ENCODE results near the gene BOD1L1. TPM values are rescaled to one million over a fixed set of nuclear protein-coding genes. Genes with fewer than 3 reads are reported as not detected.

The BOD1L1 gene
- total RNA-seq, 1 donor from 2014 or later: 37.5 TPM

DNA sequence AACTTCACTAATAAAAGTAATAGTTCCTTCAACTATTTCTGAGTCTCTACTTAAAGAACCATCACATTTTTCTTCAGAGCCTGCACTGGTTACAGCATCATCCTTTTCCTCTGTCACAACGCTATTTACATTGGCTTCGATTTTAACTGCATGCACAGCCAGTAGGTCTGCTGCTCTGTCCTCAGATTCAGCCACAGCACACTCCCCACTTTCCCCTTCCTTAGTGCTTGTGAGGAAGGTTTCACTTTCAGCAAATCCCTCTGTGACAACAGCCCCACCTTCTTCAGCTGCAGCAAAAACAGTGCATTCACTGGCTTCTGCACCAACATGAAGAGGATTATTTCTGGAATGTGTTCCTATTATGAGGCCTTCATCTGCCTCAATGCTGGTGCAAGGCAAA, 25.7 kb downstream of the BOD1L1 start:
- Histone ChIP-seq H3K4me1 (no peaks in the 10 kb centered on the region), H3K4me3 (no peak overlapping the region), H3K27ac (no peak overlapping the region), H3K36me3 (peaks cover 76% of the 10 kb centered on the region), H3K9me3 (no peaks in the 10 kb centered on the region), H3K27me3 (no peaks in the 10 kb centered on the region)
- ATAC-seq (no peak), DNase-seq (no peak)
- intact Hi-C loops (cut with DNase I): no loop called here
- no peak for TF ChIP-seq CTCF (IDR thresholded peaks at IDR 0.05)

- Histone ChIP-seq H3K4me1 (no peaks in the 10 kb centered on the region), H3K36me3 (peaks cover 76% of the 10 kb centered on the region), H3K27me3 (no peaks in the 10 kb centered on the region), H3K4me3 (no peak overlapping the region), H3K9me3 (no peaks in the 10 kb centered on the region), H3K27ac (no peak overlapping the region)
- intact Hi-C loops (cut with DNase I): no loop called here
- no peak for TF ChIP-seq CTCF (IDR thresholded peaks at IDR 0.05)
- peak; percentile 88 for ATAC-seq
- DNase-seq: no peak
Measured at GRCh38 chr4:13601048-13601447, 26.5 kb downstream of the BOD1L1 start.

- H3K4me1 ChIP-seq: no peaks in the 10 kb centered on the region
Measured at GRCh38 chr4:13599159-13599558, 28.4 kb downstream of the BOD1L1 start.

DNA sequence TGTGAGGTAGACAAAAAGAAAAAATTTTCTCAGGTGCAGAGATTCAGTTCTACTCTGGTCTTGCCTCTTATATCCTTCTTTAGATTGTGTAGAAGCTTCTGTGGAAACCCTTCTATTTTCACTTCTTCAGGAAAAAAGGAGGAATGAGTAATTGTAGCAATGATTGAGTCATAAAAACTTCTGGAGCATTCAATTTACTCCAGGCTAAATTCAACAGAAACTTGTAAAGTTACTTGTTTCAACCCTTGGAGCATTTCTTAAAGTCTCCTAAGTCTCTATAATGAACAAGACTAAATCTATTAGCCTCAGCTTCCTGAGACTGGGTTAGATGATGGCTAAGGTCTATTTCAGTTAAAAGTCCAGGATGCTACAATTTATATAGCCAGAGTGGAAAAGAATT, 29.9 kb downstream of the BOD1L1 start:
- Histone ChIP-seq H3K36me3 (peaks cover 76% of the 10 kb centered on the region), H3K27me3 (no peaks in the 10 kb centered on the region), H3K27ac (no peak overlapping the region), H3K4me1 (no peaks in the 10 kb centered on the region), H3K9me3 (no peaks in the 10 kb centered on the region), H3K4me3 (no peak overlapping the region)
- TF ChIP-seq CTCF (IDR thresholded peaks at IDR 0.05): no peak
- ATAC-seq (no peak), DNase-seq (no peak)
- intact Hi-C loops (cut with DNase I): no loop called here

More at GRCh38 chr4:13599159-13599558, 28.4 kb downstream of the BOD1L1 start:
- Histone ChIP-seq H3K4me3 (no peak overlapping the region), H3K27ac (no peak overlapping the region), H3K27me3 (no peaks in the 10 kb centered on the region), H3K9me3 (no peaks in the 10 kb centered on the region), H3K36me3 (peaks cover 76% of the 10 kb centered on the region)
- no peak for TF ChIP-seq CTCF (IDR thresholded peaks at IDR 0.05)
- no peak for ATAC-seq
- intact Hi-C loops (cut with DNase I): no loop called here
- no peak for DNase-seq

DNA sequence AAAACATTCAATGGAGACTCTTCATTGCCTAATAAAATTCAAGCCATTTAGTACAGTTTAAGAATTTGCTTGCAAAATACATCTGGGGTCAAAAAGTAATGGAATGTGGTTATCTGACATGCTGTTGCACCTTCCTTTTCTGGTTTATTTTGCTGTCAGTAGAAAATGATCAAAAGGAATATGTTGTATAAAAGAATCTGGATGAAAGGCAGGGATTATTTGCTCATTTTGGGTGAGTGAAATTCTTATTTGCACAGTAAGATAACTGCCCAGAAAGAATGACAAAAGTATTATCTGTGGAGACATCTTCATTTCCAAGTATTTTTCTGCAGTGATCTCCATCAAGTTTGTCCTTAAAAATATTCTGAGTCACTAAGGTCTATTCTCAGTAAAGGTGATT, 30.4 kb downstream of the BOD1L1 start:
- Histone ChIP-seq H3K9me3 (no peaks in the 10 kb centered on the region), H3K27ac (no peak overlapping the region), H3K36me3 (peaks cover 76% of the 10 kb centered on the region), H3K4me3 (no peak overlapping the region), H3K4me1 (no peaks in the 10 kb centered on the region), H3K27me3 (no peaks in the 10 kb centered on the region)
- intact Hi-C loops (cut with DNase I): no loop called here
- ATAC-seq (no peak), DNase-seq (no peak)
- no peak for TF ChIP-seq CTCF (IDR thresholded peaks at IDR 0.05)

- no peaks in the 10 kb centered on the region for H3K9me3 ChIP-seq
- no peaks in the 10 kb centered on the region for H3K27me3 ChIP-seq
- no peak overlapping the region for H3K4me3 ChIP-seq
- peaks cover 100% of the 10 kb centered on the region for H3K36me3 ChIP-seq
- no peak overlapping the region for H3K27ac ChIP-seq
- intact Hi-C loops (cut with DNase I): no loop called here
- ATAC-seq (no peak), DNase-seq (no peak)
- no peak for TF ChIP-seq CTCF (IDR thresholded peaks at IDR 0.05)
- H3K4me1 ChIP-seq: no peaks in the 10 kb centered on the region
Measured at GRCh38 chr4:13592220-13592619, 35.3 kb downstream of the BOD1L1 start.
